Activated CD8-positive, alpha-beta memory T cell treated with anti-CD3 and anti-CD28 coated beads for 36 hours (primary cell): ENCODE results near the gene RC3H2. TPM values are rescaled to one million over a fixed set of nuclear protein-coding genes. Genes with fewer than 3 reads are reported as not detected.

Source experiments
- CTCF ChIA-PET: fragments of 350-600 bp; sonication (Branson Sonifier 250); formaldehyde crosslinking; loops from one replicate; lab custom pipeline; 2021; ENCODE audit warnings: antibody characterized with exemption; lab: Charles Lee
- POLR2A ChIA-PET: fragments of 350-600 bp; sonication (Branson Sonifier 250); formaldehyde crosslinking; loops from one replicate; lab custom pipeline; 2021; ENCODE audit warnings: antibody characterized with exemption; lab: Charles Lee
- total RNA-seq, 2 experiments: library from RNA; stranded (reverse); gene quantifications; one replicate each; pipeline ENCODE4 v1.2.3, GENCODE V29; 2021

RC3H2 gene
- total RNA-seq: 10 to 100 TPM; 30.4 to 31.2 TPM

GRCh38 chr9:122904823-122905710 is at the start of gene RC3H2:
TSS of gene RC3H2 (minus strand) at chr9:122905359. CDS start at chr9:122897509, 7,850 bp downstream.
- POLR2A ChIA-PET: interaction anchor here (0.6 to 2.9 kb wide), 4 partner anchors 8 to 86 kb away, joined by 3 to 13 read pairs (median 4); partner anchors contain the start of genes RABGAP1, ZBTB26 and ZBTB6
- CTCF ChIA-PET: interaction anchor here (0.6 kb wide), 1 partner anchor 52 kb away, joined by 3 read pairs; no protein-coding TSS in a partner anchor

DNA sequence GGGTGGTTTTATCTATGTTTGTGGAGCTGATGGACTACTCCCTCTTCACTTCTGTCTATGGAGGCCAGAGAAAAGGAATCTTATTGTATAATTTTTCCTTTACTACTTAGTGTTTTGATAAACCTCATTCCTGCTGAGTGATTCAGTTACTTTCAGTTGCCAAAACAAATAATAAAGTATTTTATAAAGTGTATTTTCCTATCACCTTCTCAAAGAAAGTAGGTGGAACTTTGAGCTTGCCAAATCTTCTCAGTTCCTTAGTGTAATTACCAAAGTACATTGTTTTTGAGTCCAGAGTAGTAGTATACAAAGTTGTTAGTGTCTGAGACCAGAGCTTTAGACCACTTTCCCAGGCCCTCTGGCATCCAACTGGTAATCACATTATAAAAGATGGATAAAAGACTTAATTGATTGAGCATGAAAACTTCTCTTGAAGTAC is 49.1 kb upstream of the RC3H2 start:
- CTCF ChIA-PET: no interaction called here
- POLR2A ChIA-PET: interaction anchor here (0.5 kb wide), 1 partner anchor 34 kb away, joined by 3 read pairs; no protein-coding TSS in a partner anchor

GRCh38 chr9:122951056-122951455 is 45.9 kb upstream of the RC3H2 start:
- CTCF ChIA-PET: no interaction called here
- POLR2A ChIA-PET: interaction anchor here (0.5 kb wide), 1 partner anchor 38 kb away, joined by 3 read pairs; no protein-coding TSS in a partner anchor

DNA sequence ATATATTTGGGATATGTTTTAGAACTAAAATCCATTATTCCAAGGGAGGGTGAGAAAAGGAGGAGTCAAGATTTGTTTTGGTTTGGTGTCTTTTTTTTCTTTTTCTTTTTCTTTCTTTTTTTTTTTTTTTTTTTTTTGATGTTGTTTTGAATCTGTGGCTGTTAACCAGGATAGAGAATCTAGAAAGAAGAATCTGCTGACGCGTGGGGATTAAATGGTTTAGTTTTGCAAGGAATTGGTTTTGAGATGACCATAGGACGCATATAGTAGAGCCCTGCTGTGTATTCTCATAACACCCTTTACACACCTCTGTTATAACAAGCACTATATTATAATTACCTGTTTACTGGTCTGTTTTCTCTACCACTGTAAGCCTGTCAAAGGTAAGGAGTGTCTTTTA is 45.1 kb upstream of the RC3H2 start:
- POLR2A ChIA-PET: no interaction called here

DNA sequence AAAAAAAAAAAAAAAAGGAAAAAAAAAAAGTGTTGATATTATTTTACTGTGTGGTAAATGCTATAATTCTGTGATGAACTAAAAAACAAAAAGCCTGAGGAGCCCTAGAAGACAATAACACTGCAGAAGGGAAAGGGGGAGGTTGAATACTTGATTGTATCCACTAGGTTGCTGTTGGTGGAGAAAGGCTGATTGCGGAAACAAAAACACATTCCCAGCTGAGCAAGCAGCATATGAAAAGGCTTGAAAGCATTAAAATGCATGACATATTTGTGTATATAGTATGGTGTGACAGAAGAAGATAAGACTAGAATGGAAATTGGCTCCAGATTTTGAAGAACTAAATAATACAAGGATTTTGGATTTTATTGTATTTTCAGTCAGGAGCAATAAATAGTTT is 44.5 kb upstream of the RC3H2 start:
- ChIA-PET POLR2A (no interaction called here), CTCF (no interaction called here)

More for the DNA sequence above, 45.1 kb upstream of the RC3H2 start:
- CTCF ChIA-PET: no interaction called here

DNA sequence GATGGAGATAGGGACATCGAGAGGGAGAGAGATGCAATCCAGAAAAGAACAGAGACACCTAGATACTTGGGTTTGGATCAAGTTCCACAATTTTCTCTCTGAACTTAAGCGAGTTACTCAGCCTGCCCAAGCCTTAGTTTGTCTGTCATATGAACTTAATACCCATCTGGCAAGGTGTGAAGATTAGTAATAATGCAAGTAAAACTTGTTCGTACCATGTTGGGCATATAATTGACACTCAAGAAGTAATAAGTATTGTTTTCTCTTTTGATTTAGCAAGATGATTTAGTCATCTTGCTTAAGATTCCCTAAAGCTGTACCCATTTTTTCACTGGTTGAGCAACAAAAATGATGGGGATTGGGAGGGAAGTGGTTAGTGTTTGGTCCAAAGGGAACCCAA is 43.2 kb upstream of the RC3H2 start:
- ChIA-PET CTCF (no interaction called here), POLR2A (no interaction called here)

GRCh38 chr9:122946461-122947005 is 41.4 kb upstream of the RC3H2 start:
- ChIA-PET CTCF (no interaction called here), POLR2A (no interaction called here)

DNA sequence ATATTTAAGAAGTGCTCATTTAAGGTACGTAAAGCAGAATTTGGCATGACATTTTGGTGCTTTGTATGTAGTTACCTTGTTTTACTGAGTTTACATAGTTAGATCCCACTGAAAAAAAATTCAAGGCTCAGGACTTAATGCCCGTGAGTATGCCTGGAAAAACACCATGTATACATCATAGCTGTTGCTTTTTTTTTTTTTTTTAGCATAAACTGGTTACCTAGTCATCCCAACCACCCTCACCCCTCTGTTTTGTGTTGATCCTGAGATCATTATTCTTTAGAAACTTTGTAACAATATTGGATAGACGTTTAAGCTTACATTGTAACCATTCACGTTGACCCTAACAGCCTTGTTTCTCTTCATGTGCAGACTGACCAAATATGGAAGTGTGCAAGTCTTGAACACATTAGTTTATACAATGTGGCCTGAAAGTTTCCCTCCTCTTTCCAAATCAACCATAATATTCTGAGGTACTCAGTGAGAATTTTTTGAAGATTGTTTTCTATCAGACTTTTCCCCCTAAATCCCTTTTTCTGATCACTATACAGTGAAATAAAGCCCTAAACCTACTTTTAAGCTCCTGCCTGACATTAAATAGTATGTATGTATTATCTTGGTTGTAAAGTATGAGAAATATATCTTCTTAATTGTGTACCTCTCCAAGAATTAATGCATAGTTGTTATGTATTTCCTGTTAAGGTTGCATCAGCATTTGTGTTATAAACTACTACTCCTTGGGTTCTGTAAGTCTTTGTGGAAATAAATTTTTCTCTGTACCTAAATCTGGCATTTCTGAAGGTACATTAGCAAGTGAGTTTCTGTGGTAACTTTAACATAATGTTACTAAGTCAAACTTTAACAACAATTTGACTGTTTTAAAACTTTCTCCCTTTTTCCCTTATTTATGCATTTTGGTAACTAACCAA is 40.1 kb upstream of the RC3H2 start:
- CTCF ChIA-PET: no interaction called here
- POLR2A ChIA-PET: no interaction called here

DNA sequence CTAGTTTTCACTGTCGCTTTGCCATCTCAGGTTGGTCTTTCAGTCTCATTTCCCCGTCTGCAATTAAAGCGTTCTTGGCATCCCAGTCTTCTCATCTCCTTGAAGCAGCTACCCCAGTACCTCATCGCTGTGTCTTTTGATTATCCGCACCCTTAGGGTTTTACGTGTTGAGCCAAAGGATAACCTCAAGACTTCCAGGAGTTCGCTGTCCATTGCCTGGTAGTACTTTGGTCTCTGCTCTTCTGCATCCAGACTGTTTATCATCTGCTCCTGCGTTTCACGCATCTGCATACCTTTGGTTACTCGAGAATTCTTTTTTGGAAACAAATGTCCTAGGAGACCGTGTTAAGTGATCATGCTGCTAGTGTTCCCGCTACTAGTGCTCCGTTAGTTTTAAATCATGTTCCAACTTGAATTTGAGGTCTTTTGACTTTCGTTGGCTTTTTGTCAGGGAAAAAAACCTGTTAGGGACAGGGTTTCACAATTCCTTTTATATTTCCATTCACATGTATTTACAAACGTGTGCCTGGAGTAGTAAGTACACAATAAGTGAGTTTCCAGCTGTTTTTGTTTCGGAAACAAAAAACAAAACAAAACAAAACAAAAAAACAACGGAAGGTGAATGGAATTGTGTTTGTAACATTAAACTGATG is 36.5 kb upstream of the RC3H2 start:
- CTCF ChIA-PET: interaction anchor here (1.9 kb wide), 1 partner anchor 10 kb away, joined by 9 read pairs; the partner anchor contains the start of gene ZBTB26
- POLR2A ChIA-PET: interaction anchor here (0.6 to 3.0 kb wide), 6 partner anchors 10 to 326 kb away, joined by 3 to 23 read pairs (median 7); partner anchors contain the start of genes RC3H2, ZBTB26 and ZBTB6

DNA sequence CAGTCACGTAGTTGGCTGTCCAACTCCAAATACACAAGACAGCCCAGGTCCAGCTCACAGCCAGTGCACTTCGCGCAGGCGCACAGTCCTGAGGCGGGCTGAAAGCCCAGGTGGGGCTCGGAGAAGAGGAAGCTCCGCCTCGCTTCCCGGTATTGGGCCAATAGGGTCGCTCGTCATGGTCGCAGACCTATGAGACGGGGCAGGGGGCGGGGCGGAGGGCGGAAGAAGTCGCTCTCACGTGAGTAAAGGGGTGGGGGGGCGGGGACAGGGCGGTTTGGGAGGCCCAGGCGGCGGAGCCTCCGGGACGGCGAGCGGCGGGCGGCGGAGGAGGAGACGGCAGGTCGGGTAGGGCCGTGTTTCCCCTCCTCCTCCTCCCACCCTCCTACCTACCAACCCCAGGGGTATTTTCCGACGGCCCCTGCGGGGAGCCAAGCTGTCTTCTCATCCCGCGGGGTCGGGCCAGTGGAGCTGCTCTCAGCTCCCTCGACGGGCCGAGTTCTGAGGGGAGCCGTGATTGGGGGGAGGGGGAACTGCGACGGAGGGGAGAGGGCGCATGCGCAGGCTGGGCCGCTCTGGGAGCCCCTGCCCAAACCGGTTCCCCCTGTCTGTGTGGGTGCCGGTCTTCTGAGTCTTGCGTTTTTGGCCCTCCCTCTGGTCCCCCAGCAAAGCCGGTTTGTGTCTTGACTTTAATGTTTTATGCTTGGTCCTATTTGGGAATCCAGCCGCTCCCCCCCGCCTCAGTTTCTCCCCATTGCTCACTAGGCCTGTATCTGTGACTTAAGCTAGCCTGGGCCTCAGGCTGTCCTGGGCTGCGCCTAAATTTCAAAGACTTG is 35.8 kb upstream of the RC3H2 start, which contains the start of gene RABGAP1:
Gene RABGAP1, plus strand, starts transcription at position 272 of the 833 bp plus-strand sequence. CDS start 16,040 bp downstream, outside the sequence.
- ChIA-PET CTCF (interaction anchor here (1.0 to 1.9 kb wide), 3 partner anchors 9 to 17 kb away, joined by 3 to 9 read pairs (median 4); partner anchors contain the start of gene ZBTB26), POLR2A (interaction anchor here (0.5 to 3.0 kb wide), 9 partner anchors 10 to 698 kb away, joined by 3 to 23 read pairs (median 5); partner anchors contain the start of genes PDCL, RC3H2, ZBTB26 and ZBTB6)

DNA sequence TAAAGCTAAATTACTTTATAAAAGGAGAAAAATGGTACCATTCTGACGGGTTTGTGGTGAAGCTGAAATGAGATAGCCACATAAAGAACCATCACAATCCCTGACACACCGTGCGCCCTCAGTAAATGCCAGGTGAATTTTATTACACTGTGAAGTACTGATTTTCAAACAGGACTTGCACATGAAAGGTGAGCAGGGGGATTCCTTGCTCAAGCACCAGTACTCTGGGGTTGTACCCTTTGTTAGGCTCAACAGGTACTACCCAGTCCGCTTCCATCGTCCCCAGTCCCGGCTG is 35.2 kb upstream of the RC3H2 start:
- CTCF ChIA-PET: interaction anchor here (1.0 to 1.9 kb wide), 3 partner anchors 9 to 16 kb away, joined by 3 to 9 read pairs (median 4); partner anchors contain the start of gene ZBTB26
- POLR2A ChIA-PET: interaction anchor here (0.5 to 3.0 kb wide), 6 partner anchors 9 to 699 kb away, joined by 3 to 23 read pairs (median 7); partner anchors contain the start of genes PDCL, RC3H2, ZBTB26 and ZBTB6

DNA sequence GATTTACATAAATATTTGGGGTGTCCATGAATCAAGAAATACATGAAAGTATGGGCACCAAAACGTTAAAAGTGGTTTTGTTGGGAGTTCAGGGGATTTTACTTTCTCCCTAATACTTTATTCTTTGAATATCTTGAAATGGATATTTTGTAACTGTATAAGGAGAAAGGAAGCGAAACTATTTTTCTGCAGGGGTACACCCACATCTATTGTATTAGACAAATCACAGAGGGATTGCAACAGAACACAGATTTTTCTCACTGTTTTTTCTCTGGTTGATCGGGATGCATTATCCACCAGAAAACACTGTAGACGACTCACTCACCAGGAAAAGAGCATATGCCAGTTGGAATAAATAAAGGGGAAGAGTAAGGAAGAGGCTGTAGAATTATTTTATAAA is 34.4 kb upstream of the RC3H2 start:
- CTCF ChIA-PET: interaction anchor here (1.1 to 1.2 kb wide), 2 partner anchors 16 to 130 kb away, joined by 3 read pairs; no protein-coding TSS in a partner anchor
- POLR2A ChIA-PET: interaction anchor here (1.0 to 3.0 kb wide), 3 partner anchors 8 to 111 kb away, joined by 3 to 23 read pairs (median 12); partner anchors contain the start of genes PDCL, ZBTB26 and ZBTB6

GRCh38 chr9:122936883-122937282 is 31.7 kb upstream of the RC3H2 start:
- CTCF ChIA-PET: no interaction called here
- POLR2A ChIA-PET: no interaction called here

- POLR2A ChIA-PET: no interaction called here
- CTCF ChIA-PET: no interaction called here
These were observed 31.3 kb upstream of the RC3H2 start for GRCh38 chr9:122936464-122936863.

- ChIA-PET POLR2A (interaction anchor here (0.8 to 2.3 kb wide), 6 partner anchors 9 to 33 kb away, joined by 3 to 23 read pairs (median 4); partner anchors contain the start of genes RABGAP1, RC3H2 and ZBTB6), CTCF (interaction anchor here (0.8 to 2.2 kb wide), 4 partner anchors 9 to 26 kb away, joined by 3 to 9 read pairs (median 6); partner anchors contain the start of genes RABGAP1 and ZBTB6)
These were observed 26.3 kb upstream of the RC3H2 start, which contains the start of gene ZBTB26 for GRCh38 chr9:122931226-122932121. TSS of gene ZBTB26 (minus strand) at chr9:122931512. CDS start at chr9:122919934, 11,578 bp downstream.
